ENCODE measurements around the gene POLR1E.

The POLR1E gene

GRCh38 chr9:37549527-37549926 lies 63.8 kb downstream of the POLR1E start:
- H3K27me3 ChIP-seq (ENCODE audit: insufficient read depth, low read length, poor library complexity, severe bottlenecking): no peaks in the 10 kb centered on the region
- no peaks in the 10 kb centered on the region for H3K9me3 ChIP-seq (ENCODE audit: insufficient read depth, low read depth, low read length)
- H3K4me2 ChIP-seq (ENCODE audit: low read depth, low read length, poor library complexity, severe bottlenecking): no peak overlapping the region
- H3K36me3 ChIP-seq (ENCODE audit: insufficient read depth, low read length): no peaks in the 10 kb centered on the region
- H3K4me1 ChIP-seq (ENCODE audit: insufficient read depth, low read length, poor library complexity, severe bottlenecking): peaks cover 4% of the 10 kb centered on the region
- H3F3A ChIP-seq (ENCODE audit: low read depth): no peaks in the 10 kb centered on the region
- H3K79me2 ChIP-seq (ENCODE audit: insufficient read depth, low read length): no peaks in the 10 kb centered on the region
- H2AFZ ChIP-seq (ENCODE audit: low read length): no peak overlapping the region
- no peaks in the 10 kb centered on the region for H3K9me2 ChIP-seq (replicated peaks; ENCODE audit: low read depth, low read length)
- H3K9ac ChIP-seq (ENCODE audit: low read depth, low read length, poor library complexity, severe bottlenecking): no peak overlapping the region
- TF ChIP-seq CTCF (conservative IDR thresholded peaks at IDR 0.05; ENCODE audit: low read length) (no peak), EZH2phosphoT487 (IDR thresholded peaks at IDR 0.05; ENCODE audit: borderline replicate concordance) (no peak)
- no peak overlapping the region for H3K4me3 ChIP-seq (ENCODE audit: low read length, poor library complexity, severe bottlenecking)
- no peaks in the 10 kb centered on the region for H4K20me1 ChIP-seq (ENCODE audit: insufficient read depth, low read length, poor library complexity, severe bottlenecking)

- Histone ChIP-seq H2AFZ (ENCODE audit: low read length) (no peak overlapping the region), H3K9me2 (replicated peaks; ENCODE audit: low read depth, low read length) (no peaks in the 10 kb centered on the region), H4K20me1 (ENCODE audit: insufficient read depth, low read length, poor library complexity, severe bottlenecking) (no peaks in the 10 kb centered on the region), H3K4me1 (ENCODE audit: insufficient read depth, low read length, poor library complexity, severe bottlenecking) (peaks cover 4% of the 10 kb centered on the region), H3K79me2 (ENCODE audit: insufficient read depth, low read length) (no peaks in the 10 kb centered on the region), H3K9ac (ENCODE audit: low read depth, low read length, poor library complexity, severe bottlenecking) (no peak overlapping the region), H3K27me3 (ENCODE audit: insufficient read depth, low read length, poor library complexity, severe bottlenecking) (no peaks in the 10 kb centered on the region), H3K36me3 (ENCODE audit: insufficient read depth, low read length) (no peaks in the 10 kb centered on the region), H3K9me3 (ENCODE audit: insufficient read depth, low read depth, low read length) (no peaks in the 10 kb centered on the region), H3K4me2 (ENCODE audit: low read depth, low read length, poor library complexity, severe bottlenecking) (no peak overlapping the region), H3F3A (ENCODE audit: low read depth) (no peaks in the 10 kb centered on the region), H3K4me3 (ENCODE audit: low read length, poor library complexity, severe bottlenecking) (no peak overlapping the region)
- no peak for TF ChIP-seq CTCF (conservative IDR thresholded peaks at IDR 0.05; ENCODE audit: low read length)
- TF ChIP-seq EZH2phosphoT487 (IDR thresholded peaks at IDR 0.05; ENCODE audit: borderline replicate concordance): no peak
These were observed 65.0 kb downstream of the POLR1E start for GRCh38 chr9:37550781-37551180.

GRCh38 chr9:37551468-37551867 lies 65.7 kb downstream of the POLR1E start:
- Histone ChIP-seq H4K20me1 (ENCODE audit: insufficient read depth, low read length, poor library complexity, severe bottlenecking) (no peaks in the 10 kb centered on the region), H3K36me3 (ENCODE audit: insufficient read depth, low read length) (no peaks in the 10 kb centered on the region), H3K9ac (ENCODE audit: low read depth, low read length, poor library complexity, severe bottlenecking) (no peak overlapping the region), H3K9me2 (replicated peaks; ENCODE audit: low read depth, low read length) (no peaks in the 10 kb centered on the region), H3K27me3 (ENCODE audit: insufficient read depth, low read length, poor library complexity, severe bottlenecking) (no peaks in the 10 kb centered on the region), H2AFZ (ENCODE audit: low read length) (no peak overlapping the region), H3K79me2 (ENCODE audit: insufficient read depth, low read length) (no peaks in the 10 kb centered on the region), H3K4me2 (ENCODE audit: low read depth, low read length, poor library complexity, severe bottlenecking) (no peak overlapping the region), H3K4me1 (ENCODE audit: insufficient read depth, low read length, poor library complexity, severe bottlenecking) (peaks cover 4% of the 10 kb centered on the region), H3F3A (ENCODE audit: low read depth) (no peaks in the 10 kb centered on the region), H3K4me3 (ENCODE audit: low read length, poor library complexity, severe bottlenecking) (no peak overlapping the region), H3K9me3 (ENCODE audit: insufficient read depth, low read depth, low read length) (no peaks in the 10 kb centered on the region)
- no peak for TF ChIP-seq CTCF (conservative IDR thresholded peaks at IDR 0.05; ENCODE audit: low read length)
- no peak for TF ChIP-seq EZH2phosphoT487 (IDR thresholded peaks at IDR 0.05; ENCODE audit: borderline replicate concordance)
